ENCODE data around the gene PATJ.

GRCh38 chr1:62022382-62022983 lies 280.2 kb downstream of the PATJ start:
- no peak for TF ChIP-seq CTCF (IDR thresholded peaks at IDR 0.05)
- TF ChIP-seq POLR2A (IDR thresholded peaks at IDR 0.05), result no peak

Measured in stomach (tissue), 4 donors.